GM12872 (cell line): ENCODE results near the gene CLDN6.

Experiments
- CTCF ChIP-seq: IDR thresholded peaks from 3 replicates; pipeline ENCODE4 v1.5.1; 2011; ENCODE audit warnings: low read depth, mild to moderate bottlenecking, low read length, moderate library complexity; ENCODE audit not compliant: insufficient read depth

CLDN6 gene

DNA sequence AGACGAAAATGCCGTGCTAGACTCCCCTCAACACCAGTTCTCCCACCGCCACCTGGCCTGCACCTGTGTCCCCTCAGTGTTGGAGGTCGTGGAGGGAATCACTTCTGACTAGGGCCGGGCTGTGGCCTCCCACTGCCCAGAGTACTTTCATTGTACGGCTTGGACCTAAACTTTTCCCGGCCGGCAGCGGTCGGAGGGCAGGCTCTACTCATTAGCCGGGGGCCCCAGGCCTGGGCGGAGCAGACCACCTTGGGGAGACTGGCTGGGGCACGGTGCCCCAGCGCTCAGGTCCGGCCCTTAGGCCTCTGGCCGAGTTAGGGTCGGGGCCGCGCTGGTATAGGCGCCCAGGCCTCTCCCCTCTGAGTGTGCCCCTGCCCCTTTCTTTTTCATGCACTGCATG is 639 bp downstream of the CLDN6 start:
- TF ChIP-seq CTCF = no peak

GRCh38 chr16:3015865-3016521 is 2.0 kb downstream of the CLDN6 start:
- no peak for TF ChIP-seq CTCF

- no peak for TF ChIP-seq CTCF
Observed at GRCh38 chr16:3014971-3015370, 3.0 kb downstream of the CLDN6 start.

DNA sequence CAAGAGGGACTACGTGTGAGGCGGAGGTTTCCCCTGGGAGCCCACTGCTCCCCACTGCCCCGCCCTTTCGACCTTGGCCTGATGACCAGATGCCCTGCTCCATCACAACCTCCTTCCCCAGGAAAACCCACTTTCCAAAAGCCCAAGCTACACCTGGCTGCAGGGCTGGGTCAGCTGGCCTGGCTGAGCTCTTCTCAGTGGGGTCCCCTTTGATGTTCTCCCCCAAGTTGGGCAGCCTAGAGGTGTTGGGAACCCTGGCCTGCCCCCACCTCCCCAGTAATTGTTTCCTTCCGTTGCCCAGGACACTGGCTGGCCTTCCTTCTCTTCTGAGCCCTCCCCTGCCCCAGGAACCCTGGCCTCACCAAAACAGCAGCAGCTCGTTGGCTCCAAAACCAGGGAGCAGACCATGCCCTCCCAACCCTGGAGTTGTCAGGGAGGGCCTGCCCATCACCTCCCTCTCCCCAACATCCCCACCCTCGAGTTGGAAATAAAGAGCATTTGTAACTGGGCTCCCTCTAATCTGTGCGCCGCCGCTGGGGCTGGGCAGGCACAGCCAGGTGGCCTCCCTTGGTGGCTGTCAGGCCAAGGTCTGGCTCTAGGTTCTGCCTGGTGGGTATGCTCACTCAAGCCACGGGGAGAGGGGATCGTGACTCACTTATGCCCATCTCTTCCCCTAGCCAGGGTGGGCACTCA is 3.8 kb downstream of the CLDN6 start:
- no peak for TF ChIP-seq CTCF

DNA sequence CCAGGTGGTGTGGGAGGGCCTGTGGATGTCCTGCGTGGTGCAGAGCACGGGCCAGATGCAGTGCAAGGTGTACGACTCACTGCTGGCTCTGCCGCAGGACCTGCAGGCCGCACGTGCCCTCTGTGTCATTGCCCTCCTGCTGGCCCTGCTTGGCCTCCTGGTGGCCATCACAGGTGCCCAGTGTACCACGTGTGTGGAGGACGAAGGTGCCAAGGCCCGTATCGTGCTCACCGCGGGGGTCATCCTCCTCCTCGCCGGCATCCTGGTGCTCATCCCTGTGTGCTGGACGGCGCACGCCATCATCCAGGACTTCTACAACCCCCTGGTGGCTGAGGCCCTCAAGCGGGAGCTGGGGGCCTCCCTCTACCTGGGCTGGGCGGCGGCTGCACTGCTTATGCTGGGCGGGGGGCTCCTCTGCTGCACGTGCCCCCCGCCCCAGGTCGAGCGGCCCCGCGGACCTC is 4.5 kb downstream of the CLDN6 start:
- no peak for TF ChIP-seq CTCF

DNA sequence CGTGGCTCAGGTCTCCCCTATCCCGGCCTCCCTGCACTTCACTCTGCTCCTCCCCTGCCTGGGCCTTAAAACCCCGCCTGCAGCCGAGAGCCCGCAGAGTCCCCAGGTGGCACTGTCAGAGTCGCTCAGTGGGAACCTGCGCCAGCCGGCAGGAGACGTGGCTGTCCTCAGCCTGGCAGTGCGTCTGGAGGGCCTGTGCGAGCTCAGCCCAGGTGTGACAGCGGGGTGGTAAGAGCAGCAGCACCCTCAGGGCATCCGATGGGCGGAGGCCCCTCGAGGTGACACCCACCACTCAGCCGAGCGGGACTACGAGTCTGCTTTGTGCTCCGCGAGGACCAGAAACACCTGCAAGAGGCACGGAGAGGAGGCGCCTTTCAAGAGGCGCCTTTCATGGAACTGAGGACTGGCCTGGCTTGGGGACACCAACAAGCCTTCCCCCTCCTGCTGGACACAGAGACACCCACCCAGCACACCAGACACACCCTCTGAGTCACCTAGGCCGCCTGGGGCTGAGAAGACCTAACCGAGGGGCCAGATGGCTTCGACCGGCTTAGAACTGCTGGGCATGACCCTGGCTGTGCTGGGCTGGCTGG is 5.1 kb downstream of the CLDN6 start, which contains the start of gene CLDN9:
TSS of gene CLDN9 (plus strand) at position 96 of the 593 bp plus-strand sequence. CDS start at position 536, 440 bp downstream.
- TF ChIP-seq CTCF = no peak

GRCh38 chr16:3012246-3012645 is 5.7 kb downstream of the CLDN6 start:
- TF ChIP-seq CTCF = no peak
